GM19351 (cell line): ENCODE results near the gene WRNIP1.

Experiments used
- ATAC-seq: cut with Tn5 transposase; IDR thresholded peaks from one replicate; pipeline ENCODE4 v1.9.1; 2021; ENCODE audit warnings: mild to moderate bottlenecking, moderate library complexity; ENCODE audit not compliant: unreplicated experiment

Gene WRNIP1

GRCh38 chr6:2803731-2804429, 38.7 kb downstream of the WRNIP1 start:
- no peak for ATAC-seq

GRCh38 chr6:2804516-2804915, 39.3 kb downstream of the WRNIP1 start:
- no peak for ATAC-seq

GRCh38 chr6:2805031-2805430, 39.8 kb downstream of the WRNIP1 start:
- ATAC-seq = no peak

GRCh38 chr6:2806644-2807043, 41.5 kb downstream of the WRNIP1 start:
- ATAC-seq = no peak

- no peak for ATAC-seq
These were observed 42.3 kb downstream of the WRNIP1 start for GRCh38 chr6:2807342-2808090.

- ATAC-seq = no peak
These were observed 43.8 kb downstream of the WRNIP1 start for GRCh38 chr6:2809015-2809414.

GRCh38 chr6:2810092-2810671, 45.0 kb downstream of the WRNIP1 start:
- no peak for ATAC-seq

GRCh38 chr6:2812695-2813094, 47.5 kb downstream of the WRNIP1 start:
- ATAC-seq = no peak

GRCh38 chr6:2816158-2816557, 51.0 kb downstream of the WRNIP1 start:
- no peak for ATAC-seq

GRCh38 chr6:2817903-2818443, 52.8 kb downstream of the WRNIP1 start:
- ATAC-seq = no peak

- no peak for ATAC-seq
These were observed 53.4 kb downstream of the WRNIP1 start for GRCh38 chr6:2818593-2818992.

- ATAC-seq = no peak
These were observed 53.9 kb downstream of the WRNIP1 start for GRCh38 chr6:2819115-2819514.

GRCh38 chr6:2819978-2820377, 54.8 kb downstream of the WRNIP1 start:
- ATAC-seq = no peak

GRCh38 chr6:2820415-2820814, 55.2 kb downstream of the WRNIP1 start:
- ATAC-seq = no peak

GRCh38 chr6:2821554-2821953, 56.4 kb downstream of the WRNIP1 start:
- ATAC-seq = no peak

GRCh38 chr6:2823104-2823850, 58.1 kb downstream of the WRNIP1 start:
- no peak for ATAC-seq

GRCh38 chr6:2826131-2826530, 60.9 kb downstream of the WRNIP1 start:
- ATAC-seq = no peak

- no peak for ATAC-seq
These were observed 61.9 kb downstream of the WRNIP1 start for GRCh38 chr6:2827142-2827541.

GRCh38 chr6:2828629-2829028, 63.4 kb downstream of the WRNIP1 start:
- no peak for ATAC-seq

GRCh38 chr6:2829253-2829652, 64.1 kb downstream of the WRNIP1 start:
- ATAC-seq = no peak

GRCh38 chr6:2830183-2830582, 65.0 kb downstream of the WRNIP1 start:
- no peak for ATAC-seq
